Endothelial cell of umbilical vein (primary cell): ENCODE measurements around the gene KRT78. TPM values are rescaled to one million over a fixed set of nuclear protein-coding genes. Genes with fewer than 3 reads are reported as not detected.

Experiments
- BruUV-seq: library from RNA; stranded (reverse); fragments of 400-500 nt; replicated peaks from 2 replicates; lab custom pipeline; 2021; lab: Mats Ljungman, UMichigan
- CTCF ChIA-PET: fragments of 300-600, 350-600 bp; sonication (Branson Sonifier 250); formaldehyde crosslinking; loops from one replicate; lab custom pipeline; 2021; ENCODE audit warnings: antibody characterized with exemption, inconsistent platforms; lab: Charles Lee
- POLR2A ChIA-PET: fragments of 300-600, 350-600 bp; sonication (Branson Sonifier 250); formaldehyde crosslinking; loops from one replicate; lab custom pipeline; 2021; ENCODE audit warnings: antibody characterized with exemption, inconsistent platforms; lab: Charles Lee
- DNase-seq: peaks from one replicate; pipeline ENCODE4 v3.0.0-alpha.2; 2011; ENCODE audit warnings: low read depth, low spot score
- FAIRE-seq: peaks from 2 replicates; lab custom pipeline; 2011; peaks lifted over from hg19 to GRCh38; lab: Jason Lieb, UNC
- H2AFZ ChIP-seq: 2 replicates; pipeline ENCODE4 v1.6.0; 2012; ENCODE audit warnings: low read depth, low read length, control low read depth, inconsistent platforms
- H3K27ac ChIP-seq: 2 replicates; pipeline ENCODE4 v1.5.1; 2011; ENCODE audit warnings: low read depth, mild to moderate bottlenecking, control low read depth, low read length, moderate library complexity; ENCODE audit not compliant: insufficient read depth
- H3K27me3 ChIP-seq, 2 experiments: 2 replicates each; pipeline versions ENCODE4 v1.6.0 to v1.6.1; 2011; ENCODE audit warnings: low read length in 2 of 2, mixed read lengths in 1 of 2; ENCODE audit not compliant: control insufficient read depth in 2 of 2, insufficient read depth in 2 of 2
- H3K36me3 ChIP-seq, 2 experiments: 2 replicates in 1 of 2; 3 replicates in 1 of 2; pipeline ENCODE4 v1.5.1; 2011; ENCODE audit warnings: low read length in 2 of 2, mild to moderate bottlenecking in 1 of 2, moderate library complexity in 1 of 2; ENCODE audit not compliant: control insufficient read depth in 2 of 2, insufficient read depth in 2 of 2; ENCODE audit errors: extremely low read depth in 1 of 2
- H3K4me1 ChIP-seq: 3 replicates; pipeline ENCODE4 v1.5.1; 2011; ENCODE audit warnings: mild to moderate bottlenecking, low read length; ENCODE audit not compliant: control insufficient read depth, insufficient read depth; ENCODE audit errors: extremely low read depth
- H3K4me2 ChIP-seq: 2 replicates; pipeline ENCODE4 v1.6.1; 2011; ENCODE audit warnings: low read length, control low read depth, mixed read lengths; ENCODE audit not compliant: insufficient read depth
- H3K4me3 ChIP-seq, 3 experiments: fragments of 200-600 bp in 1 of 3; sonication (generic), shearing (Covaris generic) in 1 of 3; replicated peaks in 1 of 3; 2 replicates each; pipeline ENCODE4 v1.5.1; 2011 to 2016; ENCODE audit warnings: control low read depth in 3 of 3, low read length in 3 of 3, mild to moderate bottlenecking in 2 of 3, inconsistent platforms in 1 of 3, low read depth in 1 of 3, moderate library complexity in 1 of 3; ENCODE audit not compliant: insufficient read depth in 1 of 3
- H3K79me2 ChIP-seq: 2 replicates; pipeline ENCODE4 v1.6.0; 2012; ENCODE audit warnings: low read length, inconsistent platforms; ENCODE audit not compliant: control insufficient read depth, insufficient read depth
- H3K9ac ChIP-seq: replicated peaks from 2 replicates; pipeline ENCODE3; 2011; ENCODE audit warnings: low read length, control low read depth; ENCODE audit not compliant: insufficient read depth; ENCODE audit errors: extremely low read depth
- H3K9me1 ChIP-seq: replicated peaks from 3 replicates; pipeline ENCODE4 v1.6.0; 2011; ENCODE audit warnings: mild to moderate bottlenecking, low read length; ENCODE audit not compliant: control insufficient read depth, insufficient read depth; ENCODE audit errors: extremely low read depth
- H3K9me3 ChIP-seq: replicated peaks from 2 replicates; pipeline ENCODE4 v1.5.1; 2012; ENCODE audit warnings: low read length, inconsistent platforms; ENCODE audit not compliant: control insufficient read depth, insufficient read depth
- H4K20me1 ChIP-seq: replicated peaks from 2 replicates; pipeline ENCODE3; 2011; ENCODE audit warnings: mild to moderate bottlenecking, low read length; ENCODE audit not compliant: control insufficient read depth, insufficient read depth; ENCODE audit errors: extremely low read depth
- CTCF ChIP-seq, 2 donors: IDR thresholded peaks; 1 replicate in 1 of 2; 2 replicates in 1 of 2; pipeline ENCODE4 v1.5.1; 2011; ENCODE audit warnings: low read length in 2 of 2, mild to moderate bottlenecking in 2 of 2, moderate library complexity in 2 of 2, control low read depth in 1 of 2, inconsistent platforms in 1 of 2, low read depth in 1 of 2; ENCODE audit not compliant: insufficient read depth in 1 of 2; ENCODE audit errors: extremely low read depth in 1 of 2
- EZH2 ChIP-seq: IDR thresholded peaks from 2 replicates; pipeline ENCODE4 v1.6.1; 2012; ENCODE audit warnings: borderline replicate concordance, low read depth, mild to moderate bottlenecking, moderate library complexity, low read length, inconsistent platforms; ENCODE audit not compliant: severe bottlenecking
- FOS ChIP-seq: IDR thresholded peaks from 2 replicates; pipeline ENCODE4 v1.6.1; 2011; ENCODE audit warnings: mild to moderate bottlenecking, low read length, moderate library complexity, borderline replicate concordance; ENCODE audit not compliant: insufficient read depth
- GATA2 ChIP-seq: IDR thresholded peaks from 2 replicates; pipeline ENCODE4 v1.7.0; 2011; ENCODE audit warnings: low read depth, mild to moderate bottlenecking, moderate library complexity, mixed read lengths, low read length; ENCODE audit not compliant: insufficient read length, insufficient read depth
- JUN ChIP-seq: IDR thresholded peaks from 2 replicates; pipeline ENCODE4 v1.6.1; 2011; ENCODE audit warnings: borderline replicate concordance, low read depth; ENCODE audit not compliant: insufficient read length, insufficient read depth
- MYC ChIP-seq: IDR thresholded peaks from one replicate; pipeline ENCODE4 v1.6.1; 2011; ENCODE audit warnings: mild to moderate bottlenecking, low read depth, low read length
- POLR2A ChIP-seq: IDR thresholded peaks from 2 replicates; pipeline ENCODE4 v1.6.1; 2012; ENCODE audit warnings: low read depth, mild to moderate bottlenecking, control low read depth, low read length
- POLR2AphosphoS5 ChIP-seq: IDR thresholded peaks from 2 replicates; pipeline ENCODE4 v1.6.1; 2012; ENCODE audit warnings: low read depth, mild to moderate bottlenecking, control low read depth, low read length, moderate library complexity; ENCODE audit not compliant: insufficient read depth
- dilution Hi-C: fragments of 300-500 bp; cut with MboI; formaldehyde crosslinking; loops from one replicate; pipeline ENCODE4 v1.15.0; 2019; ENCODE audit warnings: low sequenced_read_pairs; ENCODE audit not compliant: extremely low pct_ligation_motif_present
- intact Hi-C: fragments of 100-400 bp; cut with micrococcal nuclease; formaldehyde crosslinking; loops from one replicate; pipeline ENCODE4 v1.10.0; 2022
- polyA plus RNA-seq, 4 experiments: library from polyadenylated mRNA; depleted of rRNA in 3 of 4; stranded (reverse) in 3 of 4; unstranded in 1 of 4; fragments of >200 nt; gene quantifications; 2 replicates each; pipeline versions ENCODE4 v1.2.1 to v1.2.3, GENCODE V29; 2011 to 2012; ENCODE audit warnings: missing spikeins in 1 of 4
- total RNA-seq: library from RNA; stranded (reverse); gene quantifications from 2 replicates; pipeline ENCODE4 v1.2.3, GENCODE V29; 2021
- TF ChIP-seq, protein P1 (sequence below): IDR thresholded peaks from 2 replicates; pipeline ENCODE4 v1.6.1; 2011; ENCODE audit not compliant: insufficient read depth, insufficient read length

The KRT78 gene
- total and polyA plus RNA-seq, 2 donors (not counting 3 experiments of a cell fraction or from before 2014, with no cell fraction given) = not detected

DNA sequence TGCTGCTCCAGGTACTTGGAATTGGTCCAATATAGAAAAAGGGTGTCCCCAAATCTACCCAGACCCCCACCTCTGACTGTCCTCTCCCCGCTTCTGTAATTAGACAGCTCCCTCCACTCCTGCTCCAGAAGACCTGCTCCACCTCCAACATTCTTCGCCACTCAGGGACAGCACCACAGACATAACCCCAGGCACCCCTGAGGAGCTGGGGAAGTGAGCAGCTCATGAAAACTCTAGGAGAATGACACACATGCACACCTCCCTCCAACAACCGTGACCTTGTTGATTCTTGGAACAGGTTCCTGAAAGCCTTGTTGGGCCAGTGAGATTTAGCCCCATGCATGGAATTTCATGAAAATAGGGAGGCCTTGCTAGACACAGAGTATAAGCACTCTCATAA, 43.1 kb downstream of the KRT78 start:
- no peak for DNase-seq
- no peaks in the 10 kb centered on the region for H3K9me3 ChIP-seq
- no peak overlapping the region for H3K9ac ChIP-seq
- TF ChIP-seq EZH2 = no peak
- FAIRE-seq = no peak
- intact Hi-C loops (no loop called here), dilution Hi-C loops (no loop called here)
- ChIA-PET CTCF (interaction anchor here (0.7 to 1.0 kb wide), 2 partner anchors 60 to 459 kb away, joined by 3 read pairs; no protein-coding TSS in a partner anchor), POLR2A (no interaction called here)
- H3K36me3 ChIP-seq = no peaks in the 10 kb centered on the region
- no peak overlapping the region for H2AFZ ChIP-seq
- no peak overlapping the region for H3K27ac ChIP-seq
- H3K79me2 ChIP-seq = no peaks in the 10 kb centered on the region
- H3K4me3 ChIP-seq = no peak overlapping the region
- no peaks in the 10 kb centered on the region for H3K9me1 ChIP-seq
- no TSS peak for BruUV-seq
- no peaks in the 10 kb centered on the region for H3K4me1 ChIP-seq
- peaks cover 0 to 5% of the 10 kb centered on the region in 2 experiments for H3K27me3 ChIP-seq
- H3K4me2 ChIP-seq = no peak overlapping the region
- H4K20me1 ChIP-seq = no peaks in the 10 kb centered on the region

GRCh38 chr12:52805000-52805399, 43.8 kb downstream of the KRT78 start:
- TF ChIP-seq GATA2 = no peak
- TF ChIP-seq POLR2AphosphoS5 = no peak
- no peak for TF ChIP-seq CTCF (IDR thresholded peaks at IDR 0.05; ENCODE audit: extremely low read depth in 1 of 2, insufficient read depth in 1 of 2, low read depth in 1 of 2, low read length in 2 of 2)
- TF ChIP-seq POLR2A = no peak
- TF ChIP-seq MYC = no peak
- no peak for TF ChIP-seq EZH2
- no peak for TF ChIP-seq JUN
- TF ChIP-seq, protein P1, sequence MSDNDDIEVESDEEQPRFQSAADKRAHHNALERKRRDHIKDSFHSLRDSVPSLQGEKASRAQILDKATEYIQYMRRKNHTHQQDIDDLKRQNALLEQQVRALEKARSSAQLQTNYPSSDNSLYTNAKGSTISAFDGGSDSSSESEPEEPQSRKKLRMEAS = no peak
- no peak for TF ChIP-seq FOS
- Histone ChIP-seq H3K9ac (no peak overlapping the region), H3K27me3 (peaks cover 0 to 5% of the 10 kb centered on the region in 2 experiments), H2AFZ (no peak overlapping the region), H3K4me3 (no peak overlapping the region), H3K4me2 (no peak overlapping the region), H3K79me2 (no peaks in the 10 kb centered on the region), H3K9me1 (no peaks in the 10 kb centered on the region), H3K9me3 (no peaks in the 10 kb centered on the region), H3K36me3 (no peaks in the 10 kb centered on the region), H3K27ac (no peak overlapping the region), H4K20me1 (no peaks in the 10 kb centered on the region), H3K4me1 (no peaks in the 10 kb centered on the region)
- no peak for FAIRE-seq
- no peak for DNase-seq
- BruUV-seq = no TSS peak
- ChIA-PET POLR2A (no interaction called here), CTCF (interaction anchor here (0.7 to 1.0 kb wide), 2 partner anchors 61 to 458 kb away, joined by 3 read pairs; no protein-coding TSS in a partner anchor)
- dilution Hi-C loops (no loop called here), intact Hi-C loops (no loop called here)
